Measurements from ENCODE around the gene IL1RAPL1. TPM values are rescaled to one million over a fixed set of nuclear protein-coding genes. Genes with fewer than 3 reads are reported as not detected.

IL1RAPL1 gene
- total and polyA plus RNA-seq, 2 donors (not counting 1 experiment from before 2014, with no cell fraction given): 0.25 to 2.8 TPM

- no peak for DNase-seq (ENCODE audit: low read depth in 2 of 2)
- H3K4me1 ChIP-seq (ENCODE audit: control insufficient read depth, extremely low read depth, insufficient read depth, low read length): no peaks in the 10 kb centered on the region
- no peaks in the 10 kb centered on the region for H3K9me3 ChIP-seq (ENCODE audit: control insufficient read depth, insufficient read depth, low read depth, low read length)
- no peak overlapping the region for H3K27ac ChIP-seq (ENCODE audit: insufficient read depth, low read length)
- no peak for TF ChIP-seq EZH2 (IDR thresholded peaks at IDR 0.05; ENCODE audit: low read length, missing control alignments)
- no peak for TF ChIP-seq CTCF (conservative IDR thresholded peaks at IDR 0.05 in 1 of 2, IDR thresholded peaks at IDR 0.05 in 1 of 2; ENCODE audit: low read depth in 1 of 2, low read length in 2 of 2)
- H3K79me2 ChIP-seq (ENCODE audit: control insufficient read depth, insufficient read depth, low read length): no peaks in the 10 kb centered on the region
- H3K27me3 ChIP-seq (ENCODE audit: control insufficient read depth, insufficient read depth, low read length): no peaks in the 10 kb centered on the region
- no peak overlapping the region for H2AFZ ChIP-seq (ENCODE audit: low read length)
- H3K4me3 ChIP-seq (replicated peaks in 1 of 4; ENCODE audit: control extremely low read depth in 1 of 4, insufficient read depth in 1 of 4, low read depth in 3 of 4, low read length in 4 of 4): no peak overlapping the region
- no peaks in the 10 kb centered on the region for H4K20me1 ChIP-seq (ENCODE audit: control insufficient read depth, extremely low read depth, insufficient read depth, low read length)
- H3K9ac ChIP-seq (ENCODE audit: insufficient read depth, low read length): no peak overlapping the region
- no peak overlapping the region for H3K4me2 ChIP-seq (ENCODE audit: extremely low read depth, insufficient read depth, low read length)
- H3K36me3 ChIP-seq (ENCODE audit: control insufficient read depth, insufficient read depth, low read length): no peaks in the 10 kb centered on the region
Measured at GRCh38 chrX:28848707-28849106, 261.5 kb downstream of the IL1RAPL1 start.

GRCh38 chrX:28850955-28851354 lies 263.7 kb downstream of the IL1RAPL1 start:
- no peaks in the 10 kb centered on the region for H3K79me2 ChIP-seq (ENCODE audit: control insufficient read depth, insufficient read depth, low read length)
- no peaks in the 10 kb centered on the region for H3K27me3 ChIP-seq (ENCODE audit: control insufficient read depth, insufficient read depth, low read length)
- no peaks in the 10 kb centered on the region for H3K36me3 ChIP-seq (ENCODE audit: control insufficient read depth, insufficient read depth, low read length)
- H4K20me1 ChIP-seq (ENCODE audit: control insufficient read depth, extremely low read depth, insufficient read depth, low read length): no peaks in the 10 kb centered on the region
- H3K4me1 ChIP-seq (ENCODE audit: control insufficient read depth, extremely low read depth, insufficient read depth, low read length): no peaks in the 10 kb centered on the region
- H3K4me2 ChIP-seq (ENCODE audit: extremely low read depth, insufficient read depth, low read length): no peak overlapping the region
- H2AFZ ChIP-seq (ENCODE audit: low read length): no peak overlapping the region
- no peak overlapping the region for H3K9ac ChIP-seq (ENCODE audit: insufficient read depth, low read length)
- no peak for TF ChIP-seq EZH2 (IDR thresholded peaks at IDR 0.05; ENCODE audit: low read length, missing control alignments)
- TF ChIP-seq CTCF (conservative IDR thresholded peaks at IDR 0.05 in 1 of 2, IDR thresholded peaks at IDR 0.05 in 1 of 2; ENCODE audit: low read depth in 1 of 2, low read length in 2 of 2): no peak
- no peak overlapping the region for H3K4me3 ChIP-seq (replicated peaks in 1 of 4; ENCODE audit: control extremely low read depth in 1 of 4, insufficient read depth in 1 of 4, low read depth in 3 of 4, low read length in 4 of 4)
- no peak overlapping the region for H3K27ac ChIP-seq (ENCODE audit: insufficient read depth, low read length)
- no peak for DNase-seq (ENCODE audit: low read depth in 2 of 2)
- no peaks in the 10 kb centered on the region for H3K9me3 ChIP-seq (ENCODE audit: control insufficient read depth, insufficient read depth, low read depth, low read length)

- TF ChIP-seq EZH2 (IDR thresholded peaks at IDR 0.05; ENCODE audit: low read length, missing control alignments): no peak
- TF ChIP-seq CTCF (conservative IDR thresholded peaks at IDR 0.05 in 1 of 2, IDR thresholded peaks at IDR 0.05 in 1 of 2; ENCODE audit: low read depth in 1 of 2, low read length in 2 of 2): no peak
- Histone ChIP-seq H3K27ac (ENCODE audit: insufficient read depth, low read length) (no peak overlapping the region), H3K9ac (ENCODE audit: insufficient read depth, low read length) (no peak overlapping the region), H3K9me3 (ENCODE audit: control insufficient read depth, insufficient read depth, low read depth, low read length) (no peaks in the 10 kb centered on the region), H2AFZ (ENCODE audit: low read length) (no peak overlapping the region), H3K36me3 (ENCODE audit: control insufficient read depth, insufficient read depth, low read length) (no peaks in the 10 kb centered on the region), H3K4me1 (ENCODE audit: control insufficient read depth, extremely low read depth, insufficient read depth, low read length) (no peaks in the 10 kb centered on the region), H3K79me2 (ENCODE audit: control insufficient read depth, insufficient read depth, low read length) (no peaks in the 10 kb centered on the region), H3K27me3 (ENCODE audit: control insufficient read depth, insufficient read depth, low read length) (no peaks in the 10 kb centered on the region), H4K20me1 (ENCODE audit: control insufficient read depth, extremely low read depth, insufficient read depth, low read length) (no peaks in the 10 kb centered on the region), H3K4me3 (replicated peaks in 1 of 4; ENCODE audit: control extremely low read depth in 1 of 4, insufficient read depth in 1 of 4, low read depth in 3 of 4, low read length in 4 of 4) (no peak overlapping the region), H3K4me2 (ENCODE audit: extremely low read depth, insufficient read depth, low read length) (no peak overlapping the region)
- no peak for DNase-seq (ENCODE audit: low read depth in 2 of 2)
Measured at GRCh38 chrX:28851871-28852270, 264.6 kb downstream of the IL1RAPL1 start.

All from fibroblast of lung (primary cell).